ENCODE measurements around the gene JRKL. TPM values are rescaled to one million over a fixed set of nuclear protein-coding genes. Genes with fewer than 3 reads are reported as not detected.
A peak's percentile ranks its signal among the peaks of the same experiment; 100 is the strongest.

Gene JRKL
- total and polyA plus RNA-seq, 2 of the 13 experiments (the other 11 are each of a cell fraction or from before 2014, with no cell fraction given) = 3.2 to 4.5 TPM

DNA sequence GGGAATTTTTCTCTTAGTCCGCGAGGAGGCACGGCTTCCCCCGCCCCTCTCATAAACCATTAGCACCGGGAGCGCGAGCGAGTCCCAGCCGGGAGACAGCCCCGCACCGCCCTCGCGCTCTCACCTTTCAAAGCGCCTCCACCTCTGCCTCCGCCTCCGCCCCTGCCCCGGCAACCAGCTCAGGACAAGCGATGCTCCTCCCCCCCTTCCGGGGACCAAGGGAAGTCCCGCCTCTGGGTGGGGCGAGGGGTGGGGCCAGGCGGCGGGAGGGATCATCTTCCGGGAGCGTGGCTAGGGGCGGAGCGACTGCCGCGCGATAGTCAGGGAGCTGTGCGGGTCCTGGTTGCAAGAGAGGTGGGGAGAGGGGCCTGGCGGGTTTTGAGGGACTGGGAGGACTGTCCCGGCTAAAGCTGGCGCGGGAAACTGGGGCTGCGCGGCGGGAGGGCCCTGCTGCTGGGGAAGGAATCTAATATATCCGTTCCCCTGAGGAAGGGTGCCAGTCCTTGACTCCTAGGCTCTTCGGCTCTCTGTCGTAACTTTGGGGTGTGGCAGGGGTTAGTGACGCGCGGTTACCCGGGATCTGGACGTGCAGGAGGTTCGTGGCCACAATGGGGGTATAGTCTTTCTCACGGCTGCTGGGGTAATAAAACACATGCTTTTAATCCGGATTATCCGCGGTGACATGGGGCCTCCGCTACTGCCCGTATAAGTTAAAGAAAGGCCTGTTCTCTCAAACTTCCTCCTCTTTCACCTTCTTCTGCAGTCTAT, at the start of gene JRKL, which contains the start of gene CCDC82 (continued):
- TF ChIP-seq, protein P1, sequence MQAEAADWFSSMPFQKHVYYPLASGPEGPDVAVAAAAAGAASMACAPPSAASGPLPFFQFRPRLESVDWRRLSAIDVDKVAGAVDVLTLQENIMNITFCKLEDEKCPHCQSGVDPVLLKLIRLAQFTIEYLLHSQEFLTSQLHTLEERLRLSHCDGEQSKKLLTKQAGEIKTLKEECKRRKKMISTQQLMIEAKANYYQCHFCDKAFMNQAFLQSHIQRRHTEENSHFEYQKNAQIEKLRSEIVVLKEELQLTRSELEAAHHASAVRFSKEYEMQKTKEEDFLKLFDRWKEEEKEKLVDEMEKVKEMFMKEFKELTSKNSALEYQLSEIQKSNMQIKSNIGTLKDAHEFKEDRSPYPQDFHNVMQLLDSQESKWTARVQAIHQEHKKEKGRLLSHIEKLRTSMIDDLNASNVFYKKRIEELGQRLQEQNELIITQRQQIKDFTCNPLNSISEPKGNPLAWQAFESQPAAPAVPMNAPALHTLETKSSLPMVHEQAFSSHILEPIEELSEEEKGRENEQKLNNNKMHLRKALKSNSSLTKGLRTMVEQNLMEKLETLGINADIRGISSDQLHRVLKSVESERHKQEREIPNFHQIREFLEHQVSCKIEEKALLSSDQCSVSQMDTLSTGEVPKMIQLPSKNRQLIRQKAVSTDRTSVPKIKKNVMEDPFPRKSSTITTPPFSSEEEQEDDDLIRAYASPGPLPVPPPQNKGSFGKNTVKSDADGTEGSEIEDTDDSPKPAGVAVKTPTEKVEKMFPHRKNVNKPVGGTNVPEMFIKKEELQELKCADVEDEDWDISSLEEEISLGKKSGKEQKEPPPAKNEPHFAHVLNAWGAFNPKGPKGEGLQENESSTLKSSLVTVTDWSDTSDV (CRISPR knock-in tag; IDR thresholded peaks at IDR 0.05) = 0 out of 2 replicates have a peak, but pooled peaks have one; percentile 0
- TF ChIP-seq SCMH1 (CRISPR knock-in tag; IDR thresholded peaks at IDR 0.05; ENCODE audit: borderline replicate concordance) = no peak
- peak; percentile 87; the same call in 1 of the 2 replicates for TF ChIP-seq MTF2 (CRISPR knock-in tag; IDR thresholded peaks at IDR 0.05; ENCODE audit: borderline replicate concordance)
- no peak for TF ChIP-seq ZNF549 (CRISPR knock-in tag; IDR thresholded peaks at IDR 0.05)
- no peak for TF ChIP-seq SMARCE1 (IDR thresholded peaks at IDR 0.05; ENCODE audit: borderline replicate concordance)
- TF ChIP-seq, protein P2, sequence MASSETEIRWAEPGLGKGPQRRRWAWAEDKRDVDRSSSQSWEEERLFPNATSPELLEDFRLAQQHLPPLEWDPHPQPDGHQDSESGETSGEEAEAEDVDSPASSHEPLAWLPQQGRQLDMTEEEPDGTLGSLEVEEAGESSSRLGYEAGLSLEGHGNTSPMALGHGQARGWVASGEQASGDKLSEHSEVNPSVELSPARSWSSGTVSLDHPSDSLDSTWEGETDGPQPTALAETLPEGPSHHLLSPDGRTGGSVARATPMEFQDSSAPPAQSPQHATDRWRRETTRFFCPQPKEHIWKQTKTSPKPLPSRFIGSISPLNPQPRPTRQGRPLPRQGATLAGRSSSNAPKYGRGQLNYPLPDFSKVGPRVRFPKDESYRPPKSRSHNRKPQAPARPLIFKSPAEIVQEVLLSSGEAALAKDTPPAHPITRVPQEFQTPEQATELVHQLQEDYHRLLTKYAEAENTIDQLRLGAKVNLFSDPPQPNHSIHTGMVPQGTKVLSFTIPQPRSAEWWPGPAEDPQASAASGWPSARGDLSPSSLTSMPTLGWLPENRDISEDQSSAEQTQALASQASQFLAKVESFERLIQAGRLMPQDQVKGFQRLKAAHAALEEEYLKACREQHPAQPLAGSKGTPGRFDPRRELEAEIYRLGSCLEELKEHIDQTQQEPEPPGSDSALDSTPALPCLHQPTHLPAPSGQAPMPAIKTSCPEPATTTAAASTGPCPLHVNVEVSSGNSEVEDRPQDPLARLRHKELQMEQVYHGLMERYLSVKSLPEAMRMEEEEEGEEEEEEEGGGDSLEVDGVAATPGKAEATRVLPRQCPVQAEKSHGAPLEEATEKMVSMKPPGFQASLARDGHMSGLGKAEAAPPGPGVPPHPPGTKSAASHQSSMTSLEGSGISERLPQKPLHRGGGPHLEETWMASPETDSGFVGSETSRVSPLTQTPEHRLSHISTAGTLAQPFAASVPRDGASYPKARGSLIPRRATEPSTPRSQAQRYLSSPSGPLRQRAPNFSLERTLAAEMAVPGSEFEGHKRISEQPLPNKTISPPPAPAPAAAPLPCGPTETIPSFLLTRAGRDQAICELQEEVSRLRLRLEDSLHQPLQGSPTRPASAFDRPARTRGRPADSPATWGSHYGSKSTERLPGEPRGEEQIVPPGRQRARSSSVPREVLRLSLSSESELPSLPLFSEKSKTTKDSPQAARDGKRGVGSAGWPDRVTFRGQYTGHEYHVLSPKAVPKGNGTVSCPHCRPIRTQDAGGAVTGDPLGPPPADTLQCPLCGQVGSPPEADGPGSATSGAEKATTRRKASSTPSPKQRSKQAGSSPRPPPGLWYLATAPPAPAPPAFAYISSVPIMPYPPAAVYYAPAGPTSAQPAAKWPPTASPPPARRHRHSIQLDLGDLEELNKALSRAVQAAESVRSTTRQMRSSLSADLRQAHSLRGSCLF (CRISPR knock-in tag; IDR thresholded peaks at IDR 0.05; ENCODE audit: borderline replicate concordance) = 0 out of 2 replicates have a peak, but pooled peaks have one; percentile 36
- TF ChIP-seq ZNF253 (CRISPR knock-in tag; IDR thresholded peaks at IDR 0.05; ENCODE audit: borderline replicate concordance) = no peak
- no peak for TF ChIP-seq ZFP62 (CRISPR knock-in tag; IDR thresholded peaks at IDR 0.05)
- TF ChIP-seq MATR3 (CRISPR knock-in tag; IDR thresholded peaks at IDR 0.05) = no peak
- TF ChIP-seq RARG (CRISPR knock-in tag; IDR thresholded peaks at IDR 0.05; ENCODE audit: low read depth) = no peak
- no peak for TF ChIP-seq HOXA3 (CRISPR knock-in tag; IDR thresholded peaks at IDR 0.05)
- peak; percentile 68; the same call in 1 of the 2 replicates for TF ChIP-seq ZBTB20 (CRISPR knock-in tag; IDR thresholded peaks at IDR 0.05; ENCODE audit: borderline replicate concordance, low read depth)
- peak; percentile 72 for TF ChIP-seq TAF15 (IDR thresholded peaks at IDR 0.05; ENCODE audit: low read depth, low read length, poor library complexity, severe bottlenecking)
- no peak for TF ChIP-seq FOXK1 (CRISPR knock-in tag; IDR thresholded peaks at IDR 0.05; ENCODE audit: borderline replicate concordance, low read depth)
- TF ChIP-seq, protein P3, sequence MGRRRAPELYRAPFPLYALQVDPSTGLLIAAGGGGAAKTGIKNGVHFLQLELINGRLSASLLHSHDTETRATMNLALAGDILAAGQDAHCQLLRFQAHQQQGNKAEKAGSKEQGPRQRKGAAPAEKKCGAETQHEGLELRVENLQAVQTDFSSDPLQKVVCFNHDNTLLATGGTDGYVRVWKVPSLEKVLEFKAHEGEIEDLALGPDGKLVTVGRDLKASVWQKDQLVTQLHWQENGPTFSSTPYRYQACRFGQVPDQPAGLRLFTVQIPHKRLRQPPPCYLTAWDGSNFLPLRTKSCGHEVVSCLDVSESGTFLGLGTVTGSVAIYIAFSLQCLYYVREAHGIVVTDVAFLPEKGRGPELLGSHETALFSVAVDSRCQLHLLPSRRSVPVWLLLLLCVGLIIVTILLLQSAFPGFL (CRISPR knock-in tag; IDR thresholded peaks at IDR 0.05) = no peak
- peak; percentile 73 for TF ChIP-seq ZNF564 (CRISPR knock-in tag; IDR thresholded peaks at IDR 0.05)
- peak; percentile 93 for TF ChIP-seq POGZ (CRISPR knock-in tag; IDR thresholded peaks at IDR 0.05)
- TF ChIP-seq ZNF44 (CRISPR knock-in tag; IDR thresholded peaks at IDR 0.05) = no peak
- TF ChIP-seq ZNF891 (CRISPR knock-in tag; IDR thresholded peaks at IDR 0.05) = peak; percentile 42; the same call in 1 of the 2 replicates
- no peak for TF ChIP-seq NR2F1 (CRISPR knock-in tag; IDR thresholded peaks at IDR 0.05)

All from HepG2 (cell line).